ACC112 (cell line): ENCODE results near the gene FSTL4.

Experiments
- H2AFZ ChIP-seq: fragments of 200-600 bp; sonication (generic); one replicate; pipeline ENCODE4 v1.6.0; 2017; ENCODE audit warnings: antibody characterized with exemption, low read length; ENCODE audit not compliant: unreplicated experiment
- H3K27ac ChIP-seq: fragments of 200-600 bp; sonication (generic); 2 replicates; pipeline ENCODE4 v1.5.1; 2014; ENCODE audit warnings: low read depth, mild to moderate bottlenecking, antibody characterized with exemption, low read length, moderate library complexity
- H3K27me3 ChIP-seq: fragments of 200-600 bp; sonication (generic); 2 replicates; pipeline ENCODE4 v1.6.1; 2014; ENCODE audit warnings: mild to moderate bottlenecking, antibody characterized with exemption, low read length, moderate library complexity, mixed read lengths; ENCODE audit not compliant: insufficient read depth
- H3K36me3 ChIP-seq: fragments of 200-600 bp; sonication (generic); 2 replicates; pipeline ENCODE4 v1.6.1; 2016; ENCODE audit warnings: mild to moderate bottlenecking, antibody characterized with exemption, low read length, moderate library complexity, mixed read lengths; ENCODE audit not compliant: insufficient read depth
- H3K4me1 ChIP-seq: fragments of 200-600 bp; sonication (generic); one replicate; pipeline ENCODE4 v1.6.1; 2016; ENCODE audit warnings: low read length, mixed read lengths; ENCODE audit not compliant: insufficient read depth, unreplicated experiment, control insufficient read depth
- H3K4me3 ChIP-seq: fragments of 200-600 bp; sonication (generic); 2 replicates; pipeline ENCODE4 v1.5.1; 2014; ENCODE audit warnings: mild to moderate bottlenecking, low read depth, low read length
- H3K79me2 ChIP-seq: fragments of 200-600 bp; sonication (generic); one replicate; pipeline ENCODE4 v1.6.0; 2016; ENCODE audit warnings: low read length; ENCODE audit not compliant: control insufficient read depth, unreplicated experiment, insufficient read depth

The FSTL4 gene

GRCh38 chr5:133319905-133320520 lies 292.3 kb downstream of the FSTL4 start:
- H3K27me3 ChIP-seq: peaks cover 49% of the 10 kb centered on the region
- H3K36me3 ChIP-seq: no peaks in the 10 kb centered on the region
- no peaks in the 10 kb centered on the region for H3K4me1 ChIP-seq
- no peaks in the 10 kb centered on the region for H3K79me2 ChIP-seq
- H3K4me3 ChIP-seq: no peak overlapping the region
- H3K27ac ChIP-seq: no peak overlapping the region
- no peak overlapping the region for H2AFZ ChIP-seq

- Histone ChIP-seq H2AFZ (no peak overlapping the region), H3K27ac (no peak overlapping the region), H3K4me3 (no peak overlapping the region), H3K36me3 (no peaks in the 10 kb centered on the region), H3K27me3 (peaks cover 41% of the 10 kb centered on the region), H3K4me1 (no peaks in the 10 kb centered on the region), H3K79me2 (no peaks in the 10 kb centered on the region)
These were observed 293.1 kb downstream of the FSTL4 start for GRCh38 chr5:133319244-133319643.

- Histone ChIP-seq H3K36me3 (no peaks in the 10 kb centered on the region), H2AFZ (no peak overlapping the region), H3K4me3 (no peak overlapping the region), H3K4me1 (no peaks in the 10 kb centered on the region), H3K79me2 (no peaks in the 10 kb centered on the region), H3K27me3 (peaks cover 28% of the 10 kb centered on the region), H3K27ac (no peak overlapping the region)
These were observed 294.8 kb downstream of the FSTL4 start for GRCh38 chr5:133317558-133317957.

GRCh38 chr5:133316346-133317343 lies 295.7 kb downstream of the FSTL4 start:
- Histone ChIP-seq H3K4me1 (no peaks in the 10 kb centered on the region), H3K27me3 (peaks cover 30% of the 10 kb centered on the region), H3K27ac (no peak overlapping the region), H3K79me2 (no peaks in the 10 kb centered on the region), H3K36me3 (no peaks in the 10 kb centered on the region), H3K4me3 (no peak overlapping the region), H2AFZ (no peak overlapping the region)

- no peak overlapping the region for H3K27ac ChIP-seq
- no peaks in the 10 kb centered on the region for H3K36me3 ChIP-seq
- no peak overlapping the region for H2AFZ ChIP-seq
- no peaks in the 10 kb centered on the region for H3K4me1 ChIP-seq
- H3K79me2 ChIP-seq: no peaks in the 10 kb centered on the region
- H3K4me3 ChIP-seq: no peak overlapping the region
- H3K27me3 ChIP-seq: peaks cover 55% of the 10 kb centered on the region
These were observed 298.3 kb downstream of the FSTL4 start for GRCh38 chr5:133314086-133314485.

- Histone ChIP-seq H3K79me2 (no peaks in the 10 kb centered on the region), H3K27me3 (peaks cover 58% of the 10 kb centered on the region), H2AFZ (no peak overlapping the region), H3K27ac (no peak overlapping the region), H3K4me1 (no peaks in the 10 kb centered on the region), H3K4me3 (no peak overlapping the region), H3K36me3 (no peaks in the 10 kb centered on the region)
These were observed 301.2 kb downstream of the FSTL4 start for GRCh38 chr5:133311176-133311575.

- no peaks in the 10 kb centered on the region for H3K36me3 ChIP-seq
- no peaks in the 10 kb centered on the region for H3K4me1 ChIP-seq
- no peak overlapping the region for H2AFZ ChIP-seq
- no peak overlapping the region for H3K4me3 ChIP-seq
- no peak overlapping the region for H3K27ac ChIP-seq
- H3K79me2 ChIP-seq: no peaks in the 10 kb centered on the region
- peaks cover 61% of the 10 kb centered on the region for H3K27me3 ChIP-seq
These were observed 302.2 kb downstream of the FSTL4 start for GRCh38 chr5:133309984-133310621.

- no peak overlapping the region for H2AFZ ChIP-seq
- H3K4me3 ChIP-seq: no peak overlapping the region
- H3K79me2 ChIP-seq: no peaks in the 10 kb centered on the region
- H3K27me3 ChIP-seq: peaks cover 69% of the 10 kb centered on the region
- no peaks in the 10 kb centered on the region for H3K4me1 ChIP-seq
- H3K27ac ChIP-seq: no peak overlapping the region
- no peaks in the 10 kb centered on the region for H3K36me3 ChIP-seq
These were observed 303.1 kb downstream of the FSTL4 start for GRCh38 chr5:133309166-133309795.

- no peak overlapping the region for H3K4me3 ChIP-seq
- H3K4me1 ChIP-seq: no peaks in the 10 kb centered on the region
- H3K27ac ChIP-seq: no peak overlapping the region
- H3K36me3 ChIP-seq: no peaks in the 10 kb centered on the region
- H3K79me2 ChIP-seq: no peaks in the 10 kb centered on the region
- no peak overlapping the region for H2AFZ ChIP-seq
- peaks cover 89% of the 10 kb centered on the region for H3K27me3 ChIP-seq
These were observed 305.1 kb downstream of the FSTL4 start for GRCh38 chr5:133307275-133307674.

- H3K4me3 ChIP-seq: no peak overlapping the region
- H2AFZ ChIP-seq: no peak overlapping the region
- no peaks in the 10 kb centered on the region for H3K79me2 ChIP-seq
- H3K27me3 ChIP-seq: peaks cover 86% of the 10 kb centered on the region
- no peaks in the 10 kb centered on the region for H3K4me1 ChIP-seq
- no peaks in the 10 kb centered on the region for H3K36me3 ChIP-seq
- no peak overlapping the region for H3K27ac ChIP-seq
These were observed 307.6 kb downstream of the FSTL4 start for GRCh38 chr5:133304707-133305216.
